ENCODE data around the gene ADAMTSL2. TPM values are rescaled to one million over a fixed set of nuclear protein-coding genes. Genes with fewer than 3 reads are reported as not detected.

The ADAMTSL2 gene
- polyA plus RNA-seq, 1 experiment = not detected

GRCh38 chr9:133622555-133622954, 88.1 kb downstream of the ADAMTSL2 start:
- CTCF ChIA-PET = no interaction called here
- H3K36me3 ChIP-seq (ENCODE audit: control insufficient read depth, insufficient read depth, low read length) = no peaks in the 10 kb centered on the region
- no peak for TF ChIP-seq CTCF (IDR thresholded peaks at IDR 0.05; ENCODE audit: insufficient read depth, low read depth, low read length)
- no peak overlapping the region for H3K4me3 ChIP-seq (ENCODE audit: low read depth, low read length)
- peaks cover 15% of the 10 kb centered on the region for H3K27me3 ChIP-seq (ENCODE audit: control insufficient read depth, insufficient read depth, low read length)
- no peak for DNase-seq (ENCODE audit: low read depth)
- POLR2A ChIA-PET = no interaction called here

Other genes starting within 250 kb of the ADAMTSL2 start
- 8.4 and 9.4 TPM in 2 replicates for gene SURF6, start 198.5 kb upstream of the ADAMTSL2 start, polyA plus RNA-seq (2011; rRNA removed)
- gene MED22, start 186.6 kb upstream of the ADAMTSL2 start, polyA plus RNA-seq (2011; rRNA removed) = 18.4 and 28.3 TPM in 2 replicates
- 2,964 and 3,329 TPM in 2 replicates for gene RPL7A, start 186.5 kb upstream of the ADAMTSL2 start, polyA plus RNA-seq (2011; rRNA removed)
- 36.0 and 46.1 TPM in 2 replicates for gene SURF1, start 178.2 kb upstream of the ADAMTSL2 start, polyA plus RNA-seq (2011; rRNA removed)
- gene SURF2, start 178.2 kb upstream of the ADAMTSL2 start, polyA plus RNA-seq (2011; rRNA removed) = 9.0 and 10.0 TPM in 2 replicates
- 259 and 401 TPM in 2 replicates for gene SURF4, start 158.6 kb upstream of the ADAMTSL2 start, polyA plus RNA-seq (2011; rRNA removed)
- 0.70 and 1.2 TPM in 2 replicates for gene STKLD1, start 158.3 kb upstream of the ADAMTSL2 start, polyA plus RNA-seq (2011; rRNA removed)
- gene REXO4, start 116.7 kb upstream of the ADAMTSL2 start, polyA plus RNA-seq (2011; rRNA removed) = 22.7 and 24.0 TPM in 2 replicates
- gene ADAMTS13, start 112.3 kb upstream of the ADAMTSL2 start, polyA plus RNA-seq (2011; rRNA removed) = 1.3 and 2.4 TPM in 2 replicates
- gene CACFD1, start 74.7 kb upstream of the ADAMTSL2 start, polyA plus RNA-seq (2011; rRNA removed) = 15.8 and 19.1 TPM in 2 replicates
- 5.1 and 9.0 TPM in 2 replicates for gene SLC2A6, start 55.6 kb upstream of the ADAMTSL2 start, polyA plus RNA-seq (2011; rRNA removed)
- not detected in 2 replicates for gene MYMK, start 9.7 kb upstream of the ADAMTSL2 start, polyA plus RNA-seq (2011; rRNA removed)
- gene FAM163B, start 74.7 kb downstream of the ADAMTSL2 start, polyA plus RNA-seq (2011; rRNA removed) = not detected in 2 replicates
- gene DBH, start 101.7 kb downstream of the ADAMTSL2 start, polyA plus RNA-seq (2011; rRNA removed) = not detected in 2 replicates
- gene SARDH, start 203.6 kb downstream of the ADAMTSL2 start, polyA plus RNA-seq (2011; rRNA removed) = 0.12 and 0.53 TPM in 2 replicates

Data from BJ (cell line).